SK-N-SH (cell line): ENCODE measurements around the gene TMEM184B.

Experiments used
- EP300 ChIP-seq, 2 experiments: IDR thresholded peaks; 2 replicates each; pipeline versions ENCODE4 v1.4.0 to v1.6.1; 2012; ENCODE audit warnings: borderline replicate concordance in 1 of 2, low read depth in 1 of 2, low read length in 1 of 2
- EZH2phosphoT487 ChIP-seq: fragments of 200-600 bp; sonication (generic); IDR thresholded peaks from 2 replicates; pipeline ENCODE4 v1.6.1; 2017; ENCODE audit warnings: low read depth, mixed run types, mild to moderate bottlenecking, antibody characterized with exemption, moderate library complexity, borderline replicate concordance
- FOXJ3 ChIP-seq: sonication (generic); formaldehyde crosslinking; IDR thresholded peaks from 2 replicates; pipeline ENCODE4 v1.5.1; 2020; ENCODE audit warnings: mild to moderate bottlenecking, missing genetic modification reagents
- GABPA ChIP-seq: IDR thresholded peaks from 2 replicates; pipeline ENCODE4 v1.4.0; 2012; ENCODE audit warnings: low read depth, mild to moderate bottlenecking
- NRF1 ChIP-seq: IDR thresholded peaks from 2 replicates; pipeline ENCODE4 v1.6.1; 2012; ENCODE audit warnings: low read depth, mild to moderate bottlenecking, low read length
- POLR2AphosphoS5 ChIP-seq: IDR thresholded peaks from 2 replicates; pipeline ENCODE4 v1.6.1; 2012; ENCODE audit warnings: low read depth, low read length
- RAD21 ChIP-seq: IDR thresholded peaks from 2 replicates; pipeline ENCODE4 v1.6.1; 2012; ENCODE audit warnings: mild to moderate bottlenecking, low read length
- RCOR1 ChIP-seq: fragments of 150-350 bp; IDR thresholded peaks from 2 replicates; pipeline ENCODE4 v1.6.1; 2017; ENCODE audit warnings: antibody characterized with exemption, low read length
- RXRA ChIP-seq: IDR thresholded peaks from 2 replicates; pipeline ENCODE4 v1.4.0; 2012; ENCODE audit warnings: low read depth, mild to moderate bottlenecking, borderline replicate concordance
- SMC3 ChIP-seq: IDR thresholded peaks from 2 replicates; pipeline ENCODE4 v1.6.1; 2012; ENCODE audit warnings: low read depth, low read length, improper control_type of control experiment
- TAF1 ChIP-seq: IDR thresholded peaks from 2 replicates; pipeline ENCODE4 v1.6.1; 2012; ENCODE audit warnings: low read depth, mild to moderate bottlenecking, low read length, moderate library complexity, borderline replicate concordance
- YY1 ChIP-seq: IDR thresholded peaks from 2 replicates; pipeline ENCODE4 v1.4.0; 2012; ENCODE audit warnings: low read depth, mild to moderate bottlenecking
- TF ChIP-seq, protein P1 (sequence below): fragments of 200-600 bp; sonication (generic); IDR thresholded peaks from 2 replicates; pipeline ENCODE4 v1.6.1; 2017; ENCODE audit warnings: antibody characterized with exemption, mild to moderate bottlenecking, moderate library complexity
- TF ChIP-seq, protein P2 (sequence below): IDR thresholded peaks from 2 replicates; pipeline ENCODE4 v1.6.1; 2012; ENCODE audit warnings: mild to moderate bottlenecking, low read depth, low read length, moderate library complexity

DNA sequence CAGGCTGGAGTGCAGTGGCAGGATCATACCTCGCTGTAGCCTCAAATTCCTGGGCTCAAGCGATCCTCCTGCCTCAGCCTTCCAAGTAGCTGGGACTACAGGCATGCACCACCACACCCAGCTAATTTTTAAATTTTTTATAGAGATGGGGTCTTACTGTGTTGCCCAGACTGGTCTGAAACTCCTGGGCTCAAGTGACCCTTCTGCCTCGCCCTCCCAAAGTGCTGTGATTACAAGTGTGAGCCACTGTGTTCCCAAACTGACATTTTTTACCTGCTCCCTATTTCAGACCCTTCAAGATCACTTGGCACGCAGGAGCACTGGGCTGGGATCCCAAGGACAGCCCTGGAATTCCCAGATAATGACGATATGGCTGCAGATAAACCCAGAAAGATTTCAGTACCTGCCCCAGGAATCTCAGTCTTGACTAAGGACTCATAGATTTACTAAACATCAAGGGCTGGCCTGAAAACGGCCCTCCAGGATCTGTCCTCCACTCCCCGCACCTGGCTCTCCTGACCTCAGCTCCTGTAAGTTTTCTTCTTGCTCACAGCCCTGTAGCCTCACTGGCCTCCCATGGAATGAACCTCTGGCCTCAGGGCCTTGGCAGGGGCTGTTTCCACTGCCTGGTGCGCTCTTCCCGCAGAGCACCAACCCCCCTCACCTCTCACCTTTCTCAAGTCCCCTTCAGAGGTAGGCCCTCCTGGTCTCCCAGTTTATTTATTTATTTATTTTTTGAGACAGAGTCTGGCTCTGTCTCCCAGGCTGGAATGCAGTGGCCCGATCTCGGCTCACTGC lies 48.0 kb upstream of the TMEM184B start:
- no peak for TF ChIP-seq NRF1
- TF ChIP-seq RXRA = no peak
- no peak for TF ChIP-seq EP300 (IDR thresholded peaks at IDR 0.05; ENCODE audit: borderline replicate concordance in 1 of 2, low read depth in 1 of 2, low read length in 1 of 2)
- no peak for TF ChIP-seq FOXJ3
- TF ChIP-seq RCOR1 = no peak
- TF ChIP-seq GABPA = no peak
- no peak for TF ChIP-seq RAD21
- no peak for TF ChIP-seq TAF1
- TF ChIP-seq, protein P1, sequence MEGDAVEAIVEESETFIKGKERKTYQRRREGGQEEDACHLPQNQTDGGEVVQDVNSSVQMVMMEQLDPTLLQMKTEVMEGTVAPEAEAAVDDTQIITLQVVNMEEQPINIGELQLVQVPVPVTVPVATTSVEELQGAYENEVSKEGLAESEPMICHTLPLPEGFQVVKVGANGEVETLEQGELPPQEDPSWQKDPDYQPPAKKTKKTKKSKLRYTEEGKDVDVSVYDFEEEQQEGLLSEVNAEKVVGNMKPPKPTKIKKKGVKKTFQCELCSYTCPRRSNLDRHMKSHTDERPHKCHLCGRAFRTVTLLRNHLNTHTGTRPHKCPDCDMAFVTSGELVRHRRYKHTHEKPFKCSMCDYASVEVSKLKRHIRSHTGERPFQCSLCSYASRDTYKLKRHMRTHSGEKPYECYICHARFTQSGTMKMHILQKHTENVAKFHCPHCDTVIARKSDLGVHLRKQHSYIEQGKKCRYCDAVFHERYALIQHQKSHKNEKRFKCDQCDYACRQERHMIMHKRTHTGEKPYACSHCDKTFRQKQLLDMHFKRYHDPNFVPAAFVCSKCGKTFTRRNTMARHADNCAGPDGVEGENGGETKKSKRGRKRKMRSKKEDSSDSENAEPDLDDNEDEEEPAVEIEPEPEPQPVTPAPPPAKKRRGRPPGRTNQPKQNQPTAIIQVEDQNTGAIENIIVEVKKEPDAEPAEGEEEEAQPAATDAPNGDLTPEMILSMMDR = no peak
- TF ChIP-seq POLR2AphosphoS5 = no peak
- no peak for TF ChIP-seq EZH2phosphoT487
- TF ChIP-seq, protein P2, sequence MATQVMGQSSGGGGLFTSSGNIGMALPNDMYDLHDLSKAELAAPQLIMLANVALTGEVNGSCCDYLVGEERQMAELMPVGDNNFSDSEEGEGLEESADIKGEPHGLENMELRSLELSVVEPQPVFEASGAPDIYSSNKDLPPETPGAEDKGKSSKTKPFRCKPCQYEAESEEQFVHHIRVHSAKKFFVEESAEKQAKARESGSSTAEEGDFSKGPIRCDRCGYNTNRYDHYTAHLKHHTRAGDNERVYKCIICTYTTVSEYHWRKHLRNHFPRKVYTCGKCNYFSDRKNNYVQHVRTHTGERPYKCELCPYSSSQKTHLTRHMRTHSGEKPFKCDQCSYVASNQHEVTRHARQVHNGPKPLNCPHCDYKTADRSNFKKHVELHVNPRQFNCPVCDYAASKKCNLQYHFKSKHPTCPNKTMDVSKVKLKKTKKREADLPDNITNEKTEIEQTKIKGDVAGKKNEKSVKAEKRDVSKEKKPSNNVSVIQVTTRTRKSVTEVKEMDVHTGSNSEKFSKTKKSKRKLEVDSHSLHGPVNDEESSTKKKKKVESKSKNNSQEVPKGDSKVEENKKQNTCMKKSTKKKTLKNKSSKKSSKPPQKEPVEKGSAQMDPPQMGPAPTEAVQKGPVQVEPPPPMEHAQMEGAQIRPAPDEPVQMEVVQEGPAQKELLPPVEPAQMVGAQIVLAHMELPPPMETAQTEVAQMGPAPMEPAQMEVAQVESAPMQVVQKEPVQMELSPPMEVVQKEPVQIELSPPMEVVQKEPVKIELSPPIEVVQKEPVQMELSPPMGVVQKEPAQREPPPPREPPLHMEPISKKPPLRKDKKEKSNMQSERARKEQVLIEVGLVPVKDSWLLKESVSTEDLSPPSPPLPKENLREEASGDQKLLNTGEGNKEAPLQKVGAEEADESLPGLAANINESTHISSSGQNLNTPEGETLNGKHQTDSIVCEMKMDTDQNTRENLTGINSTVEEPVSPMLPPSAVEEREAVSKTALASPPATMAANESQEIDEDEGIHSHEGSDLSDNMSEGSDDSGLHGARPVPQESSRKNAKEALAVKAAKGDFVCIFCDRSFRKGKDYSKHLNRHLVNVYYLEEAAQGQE = no peak
- no peak for TF ChIP-seq SMC3
- no peak for TF ChIP-seq YY1
